Cardiac muscle cell (in vitro differentiated cells and primary cell): ENCODE results near the gene RAD54L. TPM values are rescaled to one million over a fixed set of nuclear protein-coding genes. Genes with fewer than 3 reads are reported as not detected.

Experiments
- polyA plus RNA-seq: library from polyadenylated mRNA; unstranded; fragments of >200 nt; fragmentation: Nextera tagmentation; extraction: Ambion mirVana; gene quantifications from 2 replicates; pipeline ENCODE4 v1.2.1, GENCODE V29; 2016
- total RNA-seq: library from RNA; depleted of rRNA; stranded (reverse); fragments of >200 nt; gene quantifications from 2 replicates; pipeline ENCODE4 v1.2.3, GENCODE V29; 2016

The RAD54L gene
- total and polyA plus RNA-seq, 2 experiments from 2014 or later, result 2.5 to 5.9 TPM

Other genes starting within 250 kb of the RAD54L start
- gene PIK3R3, start 115.1 kb upstream of the RAD54L start, total RNA-seq, result 6.4 and 9.0 TPM in 2 replicates
- 6.2 and 11.5 TPM in 2 replicates for gene PIK3R3, start 115.1 kb upstream of the RAD54L start, polyA plus RNA-seq
- not detected in 2 replicates for gene TSPAN1, start 72.7 kb upstream of the RAD54L start, total RNA-seq
- gene TSPAN1, start 72.7 kb upstream of the RAD54L start, polyA plus RNA-seq, result not detected in 2 replicates
- not detected in 2 replicates for gene P3R3URF, start 71.3 kb upstream of the RAD54L start, total RNA-seq
- not detected in 2 replicates for gene P3R3URF, start 71.3 kb upstream of the RAD54L start, polyA plus RNA-seq
- 105 and 125 TPM in 2 replicates for gene POMGNT1, start 49.3 kb upstream of the RAD54L start, total RNA-seq
- 128 and 147 TPM in 2 replicates for gene POMGNT1, start 49.3 kb upstream of the RAD54L start, polyA plus RNA-seq
- gene LURAP1, start 44.4 kb upstream of the RAD54L start, total RNA-seq, result 11.7 and 19.5 TPM in 2 replicates
- gene LURAP1, start 44.4 kb upstream of the RAD54L start, polyA plus RNA-seq, result 6.0 and 7.2 TPM in 2 replicates
- 118 and 151 TPM in 2 replicates for gene LRRC41, start 55.9 kb downstream of the RAD54L start, total RNA-seq
- 130 and 169 TPM in 2 replicates for gene LRRC41, start 55.9 kb downstream of the RAD54L start, polyA plus RNA-seq
- gene UQCRH, start 55.9 kb downstream of the RAD54L start, total RNA-seq, result 597 and 948 TPM in 2 replicates
- 517 and 698 TPM in 2 replicates for gene UQCRH, start 55.9 kb downstream of the RAD54L start, polyA plus RNA-seq
- 9.5 and 10.8 TPM in 2 replicates for gene NSUN4, start 93.0 kb downstream of the RAD54L start, total RNA-seq
- gene NSUN4, start 93.0 kb downstream of the RAD54L start, polyA plus RNA-seq, result 15.1 and 16.1 TPM in 2 replicates
- gene FAAH, start 146.6 kb downstream of the RAD54L start, total RNA-seq, result 12.4 and 21.0 TPM in 2 replicates
- 18.7 and 20.2 TPM in 2 replicates for gene FAAH, start 146.6 kb downstream of the RAD54L start, polyA plus RNA-seq
- gene DMBX1, start 242.1 kb downstream of the RAD54L start, total RNA-seq, result not detected in 2 replicates
- not detected in 2 replicates for gene DMBX1, start 242.1 kb downstream of the RAD54L start, polyA plus RNA-seq